ENCODE measurements around the gene SLC35B4.

DNA sequence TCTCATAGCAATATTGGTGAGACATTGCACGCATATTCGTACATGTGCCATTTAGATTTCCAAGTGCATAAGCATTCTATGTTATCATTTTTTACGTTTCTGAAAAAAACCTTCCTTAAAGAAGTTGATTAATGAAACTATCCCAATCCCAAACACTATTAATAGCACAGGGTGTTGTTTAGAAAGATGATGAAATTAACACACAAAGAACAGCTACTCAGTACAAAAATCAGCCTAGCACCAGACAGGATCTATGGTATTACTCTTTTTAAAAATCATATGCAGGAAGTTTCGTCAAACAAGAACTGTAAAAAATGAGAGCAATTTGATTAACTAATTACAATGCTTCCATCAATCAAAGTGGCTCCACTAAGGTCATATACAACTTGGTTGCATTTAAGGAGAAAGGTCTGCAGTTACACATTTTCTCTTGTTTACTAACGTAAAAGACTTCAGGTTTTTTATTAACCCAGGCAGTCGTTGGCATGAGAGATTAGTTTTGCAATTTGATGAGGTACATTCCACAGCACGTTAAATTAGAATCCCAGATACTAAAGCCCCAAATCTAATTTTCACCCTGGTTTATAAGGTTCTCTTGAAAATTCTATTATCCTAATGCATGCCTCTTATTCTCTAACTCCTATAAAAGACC lies 38.1 kb downstream of the SLC35B4 start:
- TF ChIP-seq, protein P1, sequence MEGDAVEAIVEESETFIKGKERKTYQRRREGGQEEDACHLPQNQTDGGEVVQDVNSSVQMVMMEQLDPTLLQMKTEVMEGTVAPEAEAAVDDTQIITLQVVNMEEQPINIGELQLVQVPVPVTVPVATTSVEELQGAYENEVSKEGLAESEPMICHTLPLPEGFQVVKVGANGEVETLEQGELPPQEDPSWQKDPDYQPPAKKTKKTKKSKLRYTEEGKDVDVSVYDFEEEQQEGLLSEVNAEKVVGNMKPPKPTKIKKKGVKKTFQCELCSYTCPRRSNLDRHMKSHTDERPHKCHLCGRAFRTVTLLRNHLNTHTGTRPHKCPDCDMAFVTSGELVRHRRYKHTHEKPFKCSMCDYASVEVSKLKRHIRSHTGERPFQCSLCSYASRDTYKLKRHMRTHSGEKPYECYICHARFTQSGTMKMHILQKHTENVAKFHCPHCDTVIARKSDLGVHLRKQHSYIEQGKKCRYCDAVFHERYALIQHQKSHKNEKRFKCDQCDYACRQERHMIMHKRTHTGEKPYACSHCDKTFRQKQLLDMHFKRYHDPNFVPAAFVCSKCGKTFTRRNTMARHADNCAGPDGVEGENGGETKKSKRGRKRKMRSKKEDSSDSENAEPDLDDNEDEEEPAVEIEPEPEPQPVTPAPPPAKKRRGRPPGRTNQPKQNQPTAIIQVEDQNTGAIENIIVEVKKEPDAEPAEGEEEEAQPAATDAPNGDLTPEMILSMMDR (IDR thresholded peaks at IDR 0.05) = no peak
- TF ChIP-seq POLR2A (IDR thresholded peaks at IDR 0.05) (no peak), POLR2AphosphoS5 (IDR thresholded peaks at IDR 0.05) (no peak), EP300 (IDR thresholded peaks at IDR 0.05) (no peak)

All from suprapubic skin (tissue), 4 donors.